ENCODE data around the gene FPR2.

GRCh38 chr19:51808333-51808986 lies 47.5 kb downstream of the FPR2 start:
- TF ChIP-seq CTCF (IDR thresholded peaks at IDR 0.05; ENCODE audit: insufficient read depth, low read length) (no peak), POLR2AphosphoS5 (IDR thresholded peaks at IDR 0.05; ENCODE audit: low read depth) (no peak), REST (IDR thresholded peaks at IDR 0.05; ENCODE audit: insufficient replicate concordance, low read depth) (no peak), GABPA (IDR thresholded peaks at IDR 0.05; ENCODE audit: low read depth) (no peak), SPI1 (IDR thresholded peaks at IDR 0.05; ENCODE audit: borderline replicate concordance, low read depth) (no peak)

Data from HL-60 (cell line).